Myocyte (in vitro differentiated cells): Measurements from ENCODE around the gene UTF1. TPM values are rescaled to one million over a fixed set of nuclear protein-coding genes. Genes with fewer than 3 reads are reported as not detected.
A peak's percentile ranks its signal among the peaks of the same experiment; 100 is the strongest.
"Not testable (repeated sequence)": the region's sequence is repeated elsewhere in the genome, so short reads cannot be mapped to it uniquely, and the experiment has no call there.

Experiments
- DNase-seq: peaks from one replicate; pipeline ENCODE4 v3.0.0-alpha.2; 2012; ENCODE audit warnings: low read depth
- total RNA-seq: library from RNA; depleted of rRNA; stranded (reverse); fragments of >200 nt; gene quantifications from 2 replicates; pipeline ENCODE4 v1.2.3, GENCODE V29; 2014

Gene UTF1
- total RNA-seq, 1 donor from 2014 or later = not detected

DNA sequence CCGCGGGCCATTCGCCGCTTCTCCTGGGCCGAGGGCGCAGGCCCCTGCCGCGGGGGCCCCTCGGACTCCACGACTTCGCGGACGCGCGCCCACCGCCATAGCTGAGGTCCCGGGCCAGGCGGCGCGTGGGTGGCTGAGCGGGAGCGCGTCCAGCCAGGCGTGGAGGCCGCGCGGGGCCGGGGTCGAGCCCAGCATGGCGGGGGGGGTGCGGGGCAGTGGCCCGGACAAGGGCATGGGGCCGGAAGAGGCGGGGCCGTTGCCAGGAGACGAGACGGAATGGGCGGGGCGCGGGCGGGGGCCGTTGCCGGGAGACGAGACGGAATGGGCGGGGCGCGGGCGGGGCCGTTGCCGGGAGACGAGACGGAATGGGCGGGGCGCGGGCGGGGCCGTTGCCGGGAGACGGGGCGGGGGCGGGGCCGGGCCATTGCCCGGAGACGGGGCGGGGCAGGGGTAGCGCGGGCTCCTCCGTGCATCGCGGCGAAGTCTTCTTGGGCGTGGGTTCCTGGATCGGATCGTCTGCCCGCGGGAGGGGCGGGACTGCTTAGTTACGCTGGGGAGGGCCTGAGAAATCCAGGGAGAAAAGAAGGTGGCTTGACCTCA is 31.8 kb downstream of the UTF1 start:
- DNase-seq = peak; percentile 64

DNA sequence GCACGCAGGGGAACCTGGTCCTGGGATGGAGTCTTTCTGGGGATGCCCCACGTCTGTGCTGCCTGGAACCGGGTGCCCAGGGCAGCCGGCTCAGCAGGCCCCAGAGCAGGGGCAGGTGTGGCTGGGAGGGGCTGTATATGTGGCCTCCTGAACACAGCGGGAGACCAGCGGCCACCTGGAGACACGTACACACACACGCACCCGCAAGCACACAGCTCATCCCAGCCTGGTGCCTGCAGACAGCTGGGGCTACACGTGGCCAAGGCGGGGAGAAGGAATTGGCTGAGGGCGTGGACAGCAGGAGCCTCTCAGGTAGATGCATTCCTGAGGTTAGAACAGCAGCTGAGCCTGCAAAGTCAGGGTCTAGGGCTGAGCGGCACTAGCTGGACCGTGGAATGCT is 32.7 kb downstream of the UTF1 start:
- no peak for DNase-seq

DNA sequence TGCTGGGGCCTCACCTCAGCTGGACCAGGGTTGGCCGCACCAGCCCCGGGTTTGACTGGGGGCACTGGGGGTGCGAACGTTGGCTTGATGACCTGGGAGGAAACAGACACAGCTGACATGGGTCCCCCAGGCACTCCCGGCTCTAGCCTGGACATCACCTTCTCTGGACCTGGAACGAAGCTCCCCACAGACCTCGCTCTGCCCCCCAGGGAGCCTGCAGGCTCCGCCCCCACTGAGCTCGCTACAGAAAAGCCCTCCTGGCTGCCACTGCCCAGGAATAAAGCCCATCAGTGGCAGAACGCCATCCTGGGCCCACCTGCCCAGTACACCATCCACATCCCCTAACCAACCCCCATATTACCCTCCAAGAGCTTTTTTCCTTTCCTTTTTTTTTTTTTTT is 33.7 kb downstream of the UTF1 start:
- no peak for DNase-seq

DNA sequence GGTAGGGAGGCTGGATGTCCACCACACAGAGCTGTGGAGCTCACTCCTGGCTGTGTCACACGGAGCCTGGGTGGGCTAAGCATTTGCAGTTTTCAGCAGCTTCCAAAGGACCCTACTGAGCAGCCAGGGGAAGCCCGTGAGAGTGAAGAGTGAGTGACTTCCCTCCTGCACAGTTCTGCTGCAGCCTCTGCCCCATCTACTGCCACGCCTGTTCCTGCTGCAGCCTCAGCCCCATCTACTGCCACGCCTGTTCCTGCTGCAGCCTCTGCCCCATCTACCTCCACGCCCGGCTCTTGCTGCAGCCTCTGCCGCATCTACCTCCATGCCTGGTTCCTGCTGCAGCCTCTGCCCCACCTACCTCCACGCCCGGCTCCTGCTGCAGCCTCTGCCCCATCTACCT is 34.4 kb downstream of the UTF1 start:
- no peak for DNase-seq

DNA sequence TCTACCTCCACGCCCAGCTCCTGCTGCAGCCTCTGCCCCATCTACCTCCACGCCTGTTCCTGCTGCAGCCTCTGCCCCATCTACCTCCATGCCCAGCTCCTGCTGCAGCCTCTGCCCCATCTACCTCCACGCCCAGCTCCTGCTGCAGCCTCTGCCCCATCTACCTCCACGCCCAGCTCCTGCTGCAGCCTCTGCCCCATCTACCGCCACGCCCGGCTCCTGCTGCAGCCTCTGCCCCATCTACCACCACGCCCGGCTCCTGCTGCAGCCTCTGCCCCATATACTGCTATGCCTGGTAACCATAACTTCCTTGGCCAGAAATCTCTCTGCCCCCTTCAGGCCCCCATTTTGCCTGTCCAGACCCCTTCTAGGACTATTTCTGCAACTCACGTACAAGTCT is 35.0 kb downstream of the UTF1 start:
- DNase-seq = not testable (repeated sequence)

DNA sequence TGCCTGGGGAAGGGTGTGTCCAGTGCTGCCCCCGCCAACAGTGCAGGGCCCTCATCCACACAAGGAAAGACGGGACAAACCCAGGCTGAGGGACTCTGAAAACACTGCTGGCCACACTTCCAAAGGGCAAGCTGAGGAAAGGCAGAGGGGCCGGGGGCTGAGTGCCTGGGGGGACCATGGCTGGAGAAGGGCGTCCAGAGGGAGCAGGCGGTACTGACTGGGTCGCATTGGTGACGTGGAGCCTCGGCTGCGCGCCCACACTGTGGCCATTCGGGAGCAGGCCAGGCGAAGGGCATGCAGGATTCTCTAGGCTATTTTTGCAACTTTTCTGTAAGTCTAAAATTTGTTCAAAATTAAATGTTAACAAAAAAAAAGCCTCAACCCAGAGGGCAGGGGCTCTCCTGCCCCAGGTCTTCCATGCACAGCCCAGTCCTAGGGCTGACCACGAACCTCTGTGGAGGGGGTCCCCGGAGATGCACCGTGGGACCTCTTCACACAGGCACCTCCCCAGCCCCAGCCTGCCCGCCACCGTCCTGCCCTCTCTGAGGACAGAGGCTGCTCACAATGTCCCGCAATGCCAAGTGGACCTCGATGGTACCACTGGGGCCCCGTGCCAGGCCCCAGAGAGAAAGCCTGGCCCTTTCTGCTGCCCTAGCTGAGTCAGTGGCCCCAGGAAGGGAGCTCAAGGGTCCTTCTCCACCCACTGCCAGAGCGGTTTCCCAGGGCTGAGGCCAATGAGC is 36.2 kb downstream of the UTF1 start:
- no peak for DNase-seq

DNA sequence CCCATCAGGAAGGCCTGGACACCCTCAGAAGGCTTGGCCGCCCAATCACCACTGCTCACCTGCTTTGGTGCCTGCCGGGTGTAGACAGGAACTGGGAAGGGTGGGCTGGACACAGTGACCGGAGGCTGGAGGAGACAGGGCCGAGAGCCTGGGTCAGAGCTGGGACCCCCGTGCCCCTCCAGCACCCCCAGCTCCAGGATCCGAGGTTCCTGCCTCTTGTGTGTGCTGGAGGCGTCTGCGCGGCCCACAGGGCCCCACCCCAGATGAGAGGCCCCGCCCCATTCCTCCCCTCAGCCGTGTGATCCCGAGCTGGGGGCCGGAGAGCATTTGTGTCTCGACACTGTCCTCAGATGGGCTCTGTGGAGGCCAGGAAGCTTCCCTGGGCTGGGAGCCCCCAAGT is 37.3 kb downstream of the UTF1 start:
- DNase-seq = no peak

DNA sequence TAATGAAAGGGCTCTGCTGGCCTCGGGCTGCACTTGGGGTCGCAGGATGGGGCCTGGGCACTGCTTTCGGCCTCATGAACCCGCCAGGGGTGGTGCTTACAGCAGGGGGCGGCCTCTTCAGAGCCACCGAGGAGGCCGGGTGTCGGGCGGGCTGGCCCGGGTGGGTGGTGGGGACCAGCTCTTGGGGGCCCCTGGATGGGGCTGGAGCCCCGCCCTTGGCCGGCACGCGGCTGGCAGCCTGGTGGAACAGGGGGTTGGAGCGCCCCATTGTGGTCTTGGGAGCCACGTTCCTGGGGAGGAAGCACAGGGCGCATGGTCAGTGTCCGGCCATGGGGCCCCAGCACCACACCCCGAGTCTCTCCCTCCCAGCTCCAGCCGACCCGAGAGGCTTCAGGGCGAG is 37.8 kb downstream of the UTF1 start:
- DNase-seq = no peak

DNA sequence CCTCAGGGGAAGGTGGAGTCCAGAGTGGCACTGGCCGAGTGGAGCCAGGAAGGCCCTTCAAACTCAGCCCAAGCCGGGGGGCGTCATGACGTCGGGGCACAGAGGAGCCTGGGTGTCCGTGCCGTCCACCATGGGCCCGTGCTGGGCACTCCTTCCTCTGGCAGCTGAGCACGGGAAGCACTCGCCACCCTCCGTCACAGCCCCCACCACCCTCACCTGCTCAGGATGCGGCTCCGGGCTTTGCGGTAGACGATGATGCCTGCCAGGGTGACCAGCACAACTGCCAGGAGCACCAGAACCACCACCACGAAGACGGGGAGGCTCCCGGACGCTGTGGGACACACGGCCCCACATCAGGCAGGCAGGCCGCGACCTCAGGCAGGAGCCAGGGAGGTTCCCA is 38.5 kb downstream of the UTF1 start:
- DNase-seq = no peak

DNA sequence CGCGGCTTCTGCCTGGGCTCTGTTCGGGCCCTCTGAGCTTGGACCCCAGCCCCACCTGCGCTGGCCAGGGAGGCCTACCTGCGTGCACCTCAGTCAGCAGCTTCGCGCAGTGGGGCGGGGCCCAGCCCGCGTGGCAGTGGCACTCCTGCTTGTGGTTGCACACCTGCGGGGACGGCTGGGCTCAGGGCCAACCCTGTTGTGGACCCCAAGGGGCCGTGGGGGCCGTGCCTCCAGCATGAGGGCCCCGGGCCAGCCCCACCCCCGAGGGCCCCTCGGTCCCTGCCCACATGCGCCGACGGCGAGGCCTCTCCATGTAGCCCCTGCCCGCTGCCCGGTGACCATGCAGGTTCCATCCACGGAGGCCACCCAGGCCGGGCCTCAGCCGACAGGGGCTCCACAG is 39.4 kb downstream of the UTF1 start:
- no peak for DNase-seq

DNA sequence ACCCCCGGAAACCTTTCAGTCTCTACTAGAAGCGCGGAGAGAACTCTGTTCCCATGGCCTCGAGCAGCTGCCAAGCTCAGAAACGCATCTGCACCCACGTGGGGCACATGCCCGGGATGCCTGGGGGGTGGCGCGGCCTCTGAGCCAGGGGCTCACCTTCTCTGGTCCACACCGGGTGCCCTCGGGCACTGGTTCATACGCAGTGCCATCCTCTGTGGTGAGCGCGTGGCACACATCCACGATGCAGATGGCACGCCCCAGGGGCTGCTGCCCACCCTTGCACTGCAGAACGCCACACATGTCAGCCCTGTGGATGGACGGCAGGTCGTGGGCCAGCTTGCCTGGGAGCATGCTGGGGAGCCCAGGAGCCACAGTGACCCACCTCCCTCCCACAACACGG is 40.2 kb downstream of the UTF1 start:
- DNase-seq = no peak

DNA sequence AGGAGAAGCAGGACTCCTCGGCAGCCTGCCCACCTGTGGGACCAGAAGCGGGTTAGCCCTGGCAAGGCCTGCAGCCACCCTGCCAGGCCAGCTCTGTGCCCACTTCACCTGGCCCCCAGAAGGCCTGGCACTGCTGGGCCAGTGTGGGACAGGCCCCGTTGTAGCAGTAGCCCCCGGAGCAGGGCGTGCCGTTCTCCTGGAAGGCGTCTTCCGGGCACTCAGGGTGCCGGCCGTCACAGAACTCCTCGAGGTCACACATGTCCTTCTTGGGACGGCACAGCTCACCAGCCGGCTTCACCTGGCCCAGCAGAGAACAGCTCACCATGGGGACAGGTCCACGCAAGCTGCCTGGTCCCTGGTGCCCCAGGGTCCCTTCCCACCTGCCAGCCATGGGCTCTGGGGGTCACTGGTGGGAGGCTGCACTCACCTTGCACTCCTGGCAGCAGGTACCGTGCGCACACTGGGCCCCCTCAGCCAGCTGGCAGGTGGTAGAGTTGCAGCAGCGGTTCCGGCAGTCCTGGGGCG is 40.8 kb downstream of the UTF1 start:
- DNase-seq = no peak

DNA sequence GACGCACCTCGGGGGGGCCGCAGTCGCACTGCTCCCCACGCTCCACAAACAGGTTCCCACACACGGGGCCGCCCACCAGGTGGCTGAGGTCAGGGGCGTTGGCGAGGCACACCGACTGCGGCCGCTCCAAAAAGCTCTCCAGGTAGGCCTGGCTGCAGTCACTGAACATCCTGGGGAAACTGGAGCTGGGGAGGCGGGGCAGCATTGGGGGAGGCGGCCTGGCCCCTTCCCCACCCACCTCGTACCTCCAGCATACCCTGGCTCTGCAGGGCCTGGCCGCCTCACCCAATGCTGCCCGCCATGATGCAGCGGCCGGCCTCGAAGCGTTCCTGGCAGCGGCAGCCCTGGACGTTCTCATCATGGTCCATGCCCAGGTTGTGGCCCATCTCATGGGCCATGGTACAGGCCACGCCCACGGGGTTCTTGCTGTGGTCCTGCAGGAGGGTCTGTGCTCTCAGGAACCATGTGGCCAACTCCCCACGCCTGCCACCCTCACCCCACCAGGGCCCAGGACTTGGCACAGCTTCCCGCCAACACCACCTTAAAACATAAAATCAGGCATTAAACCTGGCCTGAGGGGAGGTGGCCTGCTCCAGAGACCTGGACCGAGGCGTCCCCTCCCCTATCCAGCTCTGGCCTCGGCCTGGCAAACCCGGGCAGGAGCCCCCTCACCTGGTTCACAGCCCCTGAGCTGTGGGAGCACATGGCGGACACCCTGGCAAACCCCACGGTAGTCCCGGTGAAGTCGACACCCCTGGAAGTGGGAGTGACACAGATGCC is 41.7 kb downstream of the UTF1 start:
- DNase-seq = no peak

DNA sequence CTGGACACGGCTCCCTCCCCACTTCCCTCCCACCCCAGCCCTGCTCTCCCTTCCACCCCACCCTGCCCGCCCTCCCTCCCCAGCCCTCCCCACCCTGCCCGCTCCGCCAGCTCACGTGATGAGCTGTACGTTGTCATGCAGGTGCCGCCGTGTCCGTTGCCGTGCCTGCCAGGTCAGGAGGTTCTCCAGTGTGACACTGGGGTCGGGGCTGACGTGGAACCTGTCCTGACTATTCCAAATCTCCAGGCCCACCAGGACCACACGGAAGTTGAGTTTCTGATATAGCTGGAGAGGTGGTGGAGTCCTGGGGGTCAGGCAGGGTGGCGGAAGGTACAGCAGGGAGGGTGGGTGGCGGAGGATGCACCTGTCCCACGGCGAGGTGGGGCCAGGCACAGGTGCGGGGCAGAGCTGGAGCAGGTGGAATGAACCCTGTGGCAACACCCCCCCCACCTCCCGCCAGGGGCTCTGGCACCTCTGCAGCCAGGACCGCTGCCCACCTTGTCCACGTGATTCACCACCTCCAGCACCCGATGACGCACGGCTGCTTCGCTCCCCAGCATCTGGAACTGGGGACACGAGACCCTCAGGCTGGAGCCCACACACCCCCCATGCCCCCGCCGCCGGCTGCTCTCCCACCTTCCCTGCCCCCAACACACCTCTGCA is 42.4 kb downstream of the UTF1 start:
- no peak for DNase-seq

DNA sequence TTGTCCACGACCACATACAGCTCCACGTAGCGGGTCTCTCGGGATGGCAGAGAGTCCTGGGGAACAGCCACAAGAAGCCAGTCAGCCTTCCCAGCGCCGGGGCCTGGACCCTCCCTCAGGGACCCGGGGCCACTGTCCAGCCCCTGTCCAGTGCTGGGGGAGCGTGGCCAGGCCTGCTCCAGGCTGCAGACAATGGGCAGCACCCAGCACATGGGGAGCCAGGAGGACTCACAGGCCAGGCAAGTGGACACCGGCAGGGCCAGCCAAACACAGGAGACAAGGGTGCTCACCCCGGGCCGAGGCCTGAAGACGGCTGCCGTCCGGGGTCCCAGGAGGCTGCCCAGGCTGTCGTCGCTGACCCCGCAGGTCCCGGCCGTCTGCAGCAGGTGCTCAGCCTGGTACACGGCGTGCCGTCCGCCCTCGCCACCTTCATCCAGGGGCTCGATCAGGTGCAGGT is 43.0 kb downstream of the UTF1 start:
- no peak for DNase-seq

DNA sequence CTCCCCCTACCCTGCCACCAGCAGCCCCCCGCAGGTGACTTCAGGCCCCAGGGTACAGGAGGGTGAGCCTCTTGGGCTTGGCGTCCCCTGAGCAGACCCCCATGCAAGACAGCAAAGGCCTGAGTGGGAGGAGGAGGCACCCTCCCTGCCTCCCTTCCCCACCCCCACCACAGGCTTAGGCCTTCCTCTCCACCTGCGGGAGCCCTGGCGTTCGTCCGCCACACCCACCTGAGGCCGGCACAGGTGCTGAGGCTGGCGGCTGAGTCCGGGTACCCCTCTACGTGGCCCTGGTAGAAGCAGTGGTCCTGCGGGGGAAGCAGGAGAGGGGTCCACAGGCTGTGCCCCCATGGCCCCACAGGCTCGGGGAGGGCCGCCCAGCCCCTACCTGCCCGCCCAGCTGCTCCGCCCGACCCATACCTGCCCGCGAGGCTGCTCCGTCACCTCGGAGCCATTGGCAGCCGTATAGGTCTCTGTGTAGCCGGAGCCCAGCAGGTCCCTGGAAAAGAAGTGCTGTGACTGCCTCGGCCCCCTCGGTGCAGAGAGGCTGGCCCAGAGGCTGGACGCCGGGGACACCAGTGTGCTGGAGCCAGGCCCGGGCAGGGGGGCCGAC is 43.6 kb downstream of the UTF1 start:
- no peak for DNase-seq

DNA sequence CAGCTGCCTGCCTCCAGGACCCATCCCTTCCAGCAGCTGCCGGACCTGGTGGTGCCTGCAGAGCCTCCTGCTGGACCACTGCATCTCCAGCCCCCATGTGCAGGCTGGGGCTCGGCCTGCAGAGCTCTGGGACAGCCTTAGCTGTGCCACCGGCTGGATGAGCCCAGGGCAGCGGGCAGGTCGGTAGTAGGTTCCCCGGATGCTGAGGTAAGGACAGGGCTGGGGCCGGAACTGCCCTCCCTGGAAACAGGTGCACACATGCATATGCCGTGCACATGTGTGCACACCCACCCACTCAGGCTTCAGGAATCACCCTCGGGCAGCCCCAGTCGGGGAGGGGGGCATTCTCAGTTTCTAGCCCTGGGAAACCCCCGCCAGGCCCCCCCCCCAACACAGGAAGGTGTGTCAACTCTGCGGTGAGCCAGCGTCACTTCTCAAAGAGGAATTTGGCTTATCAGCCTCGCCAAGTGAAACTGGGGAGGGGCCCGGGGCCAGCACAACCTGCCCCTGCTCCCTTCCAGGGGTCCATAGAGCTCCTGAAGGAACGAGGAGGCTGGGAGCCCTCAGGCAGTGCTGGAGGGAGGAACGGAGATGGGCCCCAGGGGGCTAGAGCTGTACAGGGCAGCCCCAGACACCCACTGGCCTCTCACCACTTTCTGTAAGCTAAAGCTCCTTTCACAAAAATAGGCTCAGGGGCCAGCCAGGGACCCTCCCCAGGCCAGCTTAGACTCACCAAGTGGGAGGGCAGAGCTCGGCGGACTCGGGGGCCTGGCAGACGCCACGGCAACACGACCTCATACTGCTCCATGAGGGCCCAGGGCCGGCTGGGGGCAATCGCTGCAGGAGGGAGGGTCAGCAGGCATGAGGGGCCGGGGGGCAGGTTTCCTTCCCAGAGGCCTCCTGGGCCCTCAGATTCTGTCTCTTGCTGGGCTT is 45.0 kb downstream of the UTF1 start:
- DNase-seq = peak; percentile 44

DNA sequence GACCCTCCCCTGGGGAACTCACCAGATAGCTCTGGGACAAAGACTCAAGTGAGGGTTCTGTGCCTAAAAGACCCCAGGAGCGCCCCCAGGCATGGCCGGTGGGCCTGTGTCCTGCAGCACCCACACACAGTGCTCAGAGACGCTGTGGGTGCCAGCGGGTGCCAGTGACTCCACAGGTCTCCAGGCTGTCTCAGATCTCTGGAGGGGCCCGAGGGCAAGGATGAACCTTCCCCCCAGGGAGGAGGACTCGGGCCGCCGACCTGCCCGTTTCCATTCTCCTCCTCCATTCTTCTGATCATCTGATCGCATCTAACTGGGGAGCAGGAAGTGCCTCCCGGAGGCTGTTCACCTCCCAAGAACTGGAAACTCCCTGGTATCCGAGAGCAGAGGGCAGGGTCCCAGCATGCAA is 45.7 kb downstream of the UTF1 start:
- no peak for DNase-seq

DNA sequence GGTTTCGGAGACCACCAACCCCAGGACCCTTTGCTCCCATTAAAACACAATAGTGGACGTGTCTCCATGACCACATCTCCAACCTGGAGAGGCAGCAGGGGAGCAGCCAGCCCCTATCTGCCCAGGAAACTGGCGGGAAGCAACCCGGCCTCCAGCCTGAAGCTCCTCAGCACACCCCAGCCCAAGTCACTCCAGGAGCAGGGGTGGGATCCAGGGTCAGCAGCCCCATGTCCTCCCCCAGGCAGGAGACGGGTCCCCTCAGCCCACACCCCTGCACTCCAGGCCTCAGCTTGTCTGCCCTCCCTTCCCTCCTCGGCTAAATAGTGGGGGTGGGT is 46.0 kb downstream of the UTF1 start:
- no peak for DNase-seq
